Testis (tissue), 3 donors: ENCODE data around the gene GPBP1L1. TPM values are rescaled to one million over a fixed set of nuclear protein-coding genes. Genes with fewer than 3 reads are reported as not detected.

Source experiments
- DNase-seq: peaks from one replicate; pipeline ENCODE4 v3.0.0-alpha.2; 2019
- H3K27ac ChIP-seq, 2 donors: fragments of 200-600 bp; sonication (generic); one replicate each; pipeline ENCODE4 v1.5.1; 2019
- H3K27me3 ChIP-seq: fragments of 200-600 bp; sonication (generic); one replicate; pipeline ENCODE4 v1.5.1; 2019
- H3K36me3 ChIP-seq: fragments of 200-600 bp; sonication (generic); one replicate; pipeline ENCODE4 v1.5.1; 2017; ENCODE audit warnings: low read depth; ENCODE audit errors: missing control alignments
- H3K4me1 ChIP-seq: fragments of 200-600 bp; sonication (generic); one replicate; pipeline ENCODE4 v1.5.1; 2019
- H3K4me3 ChIP-seq, 2 donors: fragments of 200-600 bp; sonication (generic); one replicate each; pipeline ENCODE4 v1.5.1; 2017 to 2019
- H3K9me3 ChIP-seq: fragments of 200-600 bp; sonication (generic); one replicate; pipeline ENCODE4 v1.5.1; 2017
- CTCF ChIP-seq, 3 experiments: fragments of 450-650 bp in 2 of 3; fragments of 200-600 bp in 1 of 3; sonication (generic) in 1 of 3; IDR thresholded peaks; one replicate each; pipeline ENCODE4 v1.5.1; 2016 to 2019; ENCODE audit warnings: antibody characterized with exemption in 3 of 3, mild to moderate bottlenecking in 2 of 3, moderate library complexity in 1 of 3
- POLR2A ChIP-seq: fragments of 450-650 bp; IDR thresholded peaks from one replicate; pipeline ENCODE4 v1.6.1; 2017; ENCODE audit warnings: antibody characterized with exemption, mild to moderate bottlenecking, moderate library complexity
- WGBS, 2 donors: methylation state at CpG; one replicate each; pipeline ENCODE4 v1.1.5; 2018; 5-methylcytosine and 5-hydroxymethylcytosine counted together
- intact Hi-C: fragments of 100-400 bp; cut with DNase I; formaldehyde crosslinking; loops from one replicate; pipeline ENCODE4 v1.15.1; 2023; ENCODE audit warnings: low total_unique reads
- polyA plus RNA-seq: library from polyadenylated mRNA; stranded (reverse); fragments of 350-450 nt; fragmentation: Illumina TruSeq; extraction: RNeasy Lipid Tissue Mini Kit (QIAGEN cat#74804); gene quantifications from one replicate; pipeline ENCODE4 v1.2.3, GENCODE V29; 2014; ENCODE audit warnings: low read depth, low replicate concordance; ENCODE audit not compliant: insufficient read depth
- total RNA-seq, 2 donors: library from RNA; depleted of rRNA; stranded (reverse); fragments of >200 nt; gene quantifications; one replicate each; pipeline ENCODE4 v1.2.3, GENCODE V29; 2016

The GPBP1L1 gene
- total and polyA plus RNA-seq, 3 donors from 2014 or later = 151 to 233 (median 178) TPM

GRCh38 chr1:45623972-45624371 lies 62.4 kb downstream of the GPBP1L1 start, which contains the start of gene CCDC17:
TSS of gene CCDC17 (minus strand) at chr1:45624054. CDS start at chr1:45623909, 145 bp downstream.
- TF ChIP-seq POLR2A = no peak
- no peak for TF ChIP-seq CTCF (IDR thresholded peaks at IDR 0.05)
- peaks cover 8% of the 10 kb centered on the region for H3K4me1 ChIP-seq
- H3K27ac ChIP-seq = peak within 1 kb of the TSS in 1 of 2 donors; percentile 57
- H3K4me3 ChIP-seq = peak within 1 kb of the TSS; percentile 37 to 44
- intact Hi-C loops = no loop called here
- DNase-seq = no peak
- 21% methylated on average over 4 of the region's 4 CpGs for WGBS, 2 donors
- no peaks in the 10 kb centered on the region for H3K9me3 ChIP-seq
- H3K36me3 ChIP-seq = no peaks in the 10 kb centered on the region
- no peaks in the 10 kb centered on the region for H3K27me3 ChIP-seq

GRCh38 chr1:45622524-45623394 lies 63.6 kb downstream of the GPBP1L1 start:
- intact Hi-C loops = no loop called here
- peak overlapping the region in 1 of 2 donors; percentile 57 for H3K27ac ChIP-seq
- DNase-seq = no peak
- H3K9me3 ChIP-seq = no peaks in the 10 kb centered on the region
- H3K36me3 ChIP-seq = no peaks in the 10 kb centered on the region
- no peaks in the 10 kb centered on the region for H3K27me3 ChIP-seq
- H3K4me3 ChIP-seq = peak overlapping the region; percentile 37 to 44
- TF ChIP-seq CTCF (IDR thresholded peaks at IDR 0.05) (no peak), POLR2A (no peak)
- H3K4me1 ChIP-seq = peaks cover 8% of the 10 kb centered on the region
- 36% methylated on average over 29 to 77 of the region's 78 CpGs for WGBS, 2 donors

GRCh38 chr1:45621895-45622523 lies 64.3 kb downstream of the GPBP1L1 start:
- H3K27me3 ChIP-seq = no peaks in the 10 kb centered on the region
- H3K4me1 ChIP-seq = peaks cover 8% of the 10 kb centered on the region
- H3K4me3 ChIP-seq = peak overlapping the region in 1 of 2 donors; percentile 44
- intact Hi-C loops = no loop called here
- peak overlapping the region in 1 of 2 donors; percentile 57 for H3K27ac ChIP-seq
- H3K36me3 ChIP-seq = no peaks in the 10 kb centered on the region
- TF ChIP-seq POLR2A = no peak
- no peak for TF ChIP-seq CTCF (IDR thresholded peaks at IDR 0.05)
- H3K9me3 ChIP-seq = no peaks in the 10 kb centered on the region
- WGBS, 2 donors = 65 to 77% methylated on average over 6 to 18 of the region's 18 CpGs
- no peak for DNase-seq

- WGBS, 2 donors = 90% methylated on average over 3 of the region's 3 CpGs; no CpG with 5 or more reads in 1 of the 2 donors
- intact Hi-C loops = no loop called here
- Histone ChIP-seq H3K27me3 (no peaks in the 10 kb centered on the region), H3K4me3 (no peak overlapping the region), H3K9me3 (no peaks in the 10 kb centered on the region), H3K27ac (peak overlapping the region in 1 of 2 donors; percentile 57), H3K36me3 (no peaks in the 10 kb centered on the region), H3K4me1 (peaks cover 8% of the 10 kb centered on the region)
- DNase-seq = no peak
- TF ChIP-seq POLR2A (no peak), CTCF (IDR thresholded peaks at IDR 0.05) (no peak)
Measured at GRCh38 chr1:45621501-45621836, 64.9 kb downstream of the GPBP1L1 start.
